HEK293 (cell line): ENCODE results near the gene ELL2.

Experiments used
- SP3 ChIP-seq: fragments of 450-650 bp; formaldehyde crosslinking; IDR thresholded peaks from 2 replicates; pipeline ENCODE4 v1.5.1; 2016; ENCODE audit warnings: missing biosample characterization, missing genetic modification characterization
- ZBTB21 ChIP-seq: fragments of 450-650 bp; formaldehyde crosslinking; IDR thresholded peaks from 2 replicates; pipeline ENCODE4 v1.5.1; 2017; ENCODE audit warnings: missing biosample characterization, missing genetic modification characterization
- ZNF366 ChIP-seq: fragments of 450-650 bp; formaldehyde crosslinking; conservative IDR thresholded peaks from 2 replicates; pipeline ENCODE4 v1.5.1; 2016; ENCODE audit warnings: missing biosample characterization, missing genetic modification characterization
- TF ChIP-seq, protein P1 (sequence below): fragments of 450-650 bp; formaldehyde crosslinking; conservative IDR thresholded peaks from 2 replicates; pipeline ENCODE4 v1.5.1; 2016; ENCODE audit warnings: low read depth, missing biosample characterization, missing genetic modification characterization
- TF ChIP-seq, protein P2 (sequence below): fragments of 450-650 bp; formaldehyde crosslinking; IDR thresholded peaks from 2 replicates; pipeline ENCODE4 v1.5.1; 2017; ENCODE audit warnings: missing biosample characterization, mild to moderate bottlenecking, missing genetic modification characterization, moderate library complexity

DNA sequence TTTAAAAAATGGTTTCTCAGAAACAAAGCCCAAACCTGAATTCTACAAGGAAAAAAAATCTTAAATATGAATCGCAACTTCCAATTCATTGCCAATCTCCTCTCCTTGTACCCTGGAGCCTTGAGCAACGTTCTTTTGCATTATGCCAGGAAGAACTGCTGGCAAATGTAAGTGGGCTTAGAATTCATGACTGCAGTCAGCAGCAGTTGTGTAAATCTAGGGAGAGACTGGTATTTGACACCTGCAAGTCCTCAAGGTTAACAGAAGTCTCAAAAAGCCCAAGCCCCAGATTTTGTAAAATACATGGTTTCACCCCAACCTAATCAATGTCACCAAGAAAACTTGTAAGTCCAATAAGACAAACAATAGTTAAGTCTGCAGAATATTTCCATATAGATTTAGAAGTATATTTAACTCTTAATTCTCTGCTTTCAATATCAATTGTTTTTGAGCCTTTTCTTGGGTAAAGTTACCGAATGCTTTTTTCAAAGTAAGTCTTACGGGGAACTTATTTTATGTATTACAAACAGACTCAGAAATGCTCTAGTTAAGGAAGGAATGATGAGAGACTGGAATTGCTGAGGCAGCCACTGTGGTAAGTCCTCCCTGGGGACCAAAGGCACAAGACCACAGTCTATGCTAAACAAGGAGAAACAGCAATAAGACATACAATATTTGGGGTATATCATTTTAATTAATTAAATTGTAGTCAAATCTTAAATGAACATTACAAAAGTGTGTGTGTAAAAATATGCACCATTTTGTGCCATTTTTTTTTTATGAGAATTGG is 31.3 kb downstream of the ELL2 start:
- TF ChIP-seq, protein P1, sequence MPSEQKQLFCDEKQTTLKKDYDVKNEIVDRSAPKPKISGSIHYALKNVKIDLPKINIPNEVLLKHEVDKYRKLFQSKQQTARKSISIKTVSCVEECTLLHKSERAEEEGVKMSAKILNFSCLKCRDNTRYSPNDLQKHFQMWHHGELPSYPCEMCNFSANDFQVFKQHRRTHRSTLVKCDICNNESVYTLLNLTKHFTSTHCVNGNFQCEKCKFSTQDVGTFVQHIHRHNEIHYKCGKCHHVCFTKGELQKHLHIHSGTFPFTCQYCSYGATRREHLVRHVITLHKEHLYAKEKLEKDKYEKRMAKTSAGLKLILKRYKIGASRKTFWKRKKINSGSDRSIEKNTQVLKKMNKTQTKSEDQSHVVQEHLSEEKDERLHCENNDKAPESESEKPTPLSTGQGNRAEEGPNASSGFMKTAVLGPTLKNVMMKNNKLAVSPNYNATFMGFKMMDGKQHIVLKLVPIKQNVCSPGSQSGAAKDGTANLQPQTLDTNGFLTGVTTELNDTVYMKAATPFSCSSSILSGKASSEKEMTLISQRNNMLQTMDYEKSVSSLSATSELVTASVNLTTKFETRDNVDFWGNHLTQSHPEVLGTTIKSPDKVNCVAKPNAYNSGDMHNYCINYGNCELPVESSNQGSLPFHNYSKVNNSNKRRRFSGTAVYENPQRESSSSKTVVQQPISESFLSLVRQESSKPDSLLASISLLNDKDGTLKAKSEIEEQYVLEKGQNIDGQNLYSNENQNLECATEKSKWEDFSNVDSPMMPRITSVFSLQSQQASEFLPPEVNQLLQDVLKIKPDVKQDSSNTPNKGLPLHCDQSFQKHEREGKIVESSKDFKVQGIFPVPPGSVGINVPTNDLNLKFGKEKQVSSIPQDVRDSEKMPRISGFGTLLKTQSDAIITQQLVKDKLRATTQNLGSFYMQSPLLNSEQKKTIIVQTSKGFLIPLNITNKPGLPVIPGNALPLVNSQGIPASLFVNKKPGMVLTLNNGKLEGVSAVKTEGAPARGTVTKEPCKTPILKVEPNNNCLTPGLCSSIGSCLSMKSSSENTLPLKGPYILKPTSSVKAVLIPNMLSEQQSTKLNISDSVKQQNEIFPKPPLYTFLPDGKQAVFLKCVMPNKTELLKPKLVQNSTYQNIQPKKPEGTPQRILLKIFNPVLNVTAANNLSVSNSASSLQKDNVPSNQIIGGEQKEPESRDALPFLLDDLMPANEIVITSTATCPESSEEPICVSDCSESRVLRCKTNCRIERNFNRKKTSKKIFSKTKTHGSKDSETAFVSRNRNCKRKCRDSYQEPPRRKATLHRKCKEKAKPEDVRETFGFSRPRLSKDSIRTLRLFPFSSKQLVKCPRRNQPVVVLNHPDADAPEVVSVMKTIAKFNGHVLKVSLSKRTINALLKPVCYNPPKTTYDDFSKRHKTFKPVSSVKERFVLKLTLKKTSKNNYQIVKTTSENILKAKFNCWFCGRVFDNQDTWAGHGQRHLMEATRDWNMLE = no peak
- TF ChIP-seq ZNF366 (tag by site-specific recombination) (no peak), SP3 (tag by site-specific recombination) (no peak), ZBTB21 (tag by site-specific recombination) (no peak)
- TF ChIP-seq, protein P2, sequence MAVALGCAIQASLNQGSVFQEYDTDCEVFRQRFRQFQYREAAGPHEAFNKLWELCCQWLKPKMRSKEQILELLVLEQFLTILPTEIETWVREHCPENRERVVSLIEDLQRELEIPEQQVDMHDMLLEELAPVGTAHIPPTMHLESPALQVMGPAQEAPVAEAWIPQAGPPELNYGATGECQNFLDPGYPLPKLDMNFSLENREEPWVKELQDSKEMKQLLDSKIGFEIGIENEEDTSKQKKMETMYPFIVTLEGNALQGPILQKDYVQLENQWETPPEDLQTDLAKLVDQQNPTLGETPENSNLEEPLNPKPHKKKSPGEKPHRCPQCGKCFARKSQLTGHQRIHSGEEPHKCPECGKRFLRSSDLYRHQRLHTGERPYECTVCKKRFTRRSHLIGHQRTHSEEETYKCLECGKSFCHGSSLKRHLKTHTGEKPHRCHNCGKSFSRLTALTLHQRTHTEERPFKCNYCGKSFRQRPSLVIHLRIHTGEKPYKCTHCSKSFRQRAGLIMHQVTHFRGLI (tag by site-specific recombination) = no peak
